Brain microvascular endothelial cell (primary cell): ENCODE measurements around the gene GOLGA6A.

Source experiments
- DNase-seq: peaks from one replicate; pipeline ENCODE4 v3.0.0-alpha.2; 2020
- H3K27ac ChIP-seq: fragments of 250-450 bp; sonication (Bioruptor Pico); 2 replicates; pipeline ENCODE4 v1.5.1; 2020; ENCODE audit warnings: mild to moderate bottlenecking, moderate library complexity
- H3K27me3 ChIP-seq: fragments of 250-450 bp; sonication (Bioruptor Pico); replicated peaks from 2 replicates; pipeline ENCODE4 v1.5.1; 2020; ENCODE audit warnings: mild to moderate bottlenecking
- H3K36me3 ChIP-seq: fragments of 250-450 bp; sonication (Bioruptor Pico); replicated peaks from 2 replicates; pipeline ENCODE4 v1.5.1; 2020; ENCODE audit warnings: mild to moderate bottlenecking
- H3K4me3 ChIP-seq: 2 replicates; pipeline ENCODE4 v1.5.1; 2011; ENCODE audit warnings: low read depth, mild to moderate bottlenecking, control low read depth, low read length, moderate library complexity
- in situ Hi-C: cut with HindIII; loops from 2 replicates; pipeline ENCODE4 v1.10.0; 2017; ENCODE audit warnings: low sequenced_read_pairs, low pct_ligation_motif_present
- TF ChIP-seq, protein P1 (sequence below): IDR thresholded peaks from 2 replicates; pipeline ENCODE4 v1.5.1; 2011; ENCODE audit warnings: low read depth, mild to moderate bottlenecking, moderate library complexity, low read length, control low read depth, inconsistent platforms; ENCODE audit errors: missing control alignments

Gene GOLGA6A

DNA sequence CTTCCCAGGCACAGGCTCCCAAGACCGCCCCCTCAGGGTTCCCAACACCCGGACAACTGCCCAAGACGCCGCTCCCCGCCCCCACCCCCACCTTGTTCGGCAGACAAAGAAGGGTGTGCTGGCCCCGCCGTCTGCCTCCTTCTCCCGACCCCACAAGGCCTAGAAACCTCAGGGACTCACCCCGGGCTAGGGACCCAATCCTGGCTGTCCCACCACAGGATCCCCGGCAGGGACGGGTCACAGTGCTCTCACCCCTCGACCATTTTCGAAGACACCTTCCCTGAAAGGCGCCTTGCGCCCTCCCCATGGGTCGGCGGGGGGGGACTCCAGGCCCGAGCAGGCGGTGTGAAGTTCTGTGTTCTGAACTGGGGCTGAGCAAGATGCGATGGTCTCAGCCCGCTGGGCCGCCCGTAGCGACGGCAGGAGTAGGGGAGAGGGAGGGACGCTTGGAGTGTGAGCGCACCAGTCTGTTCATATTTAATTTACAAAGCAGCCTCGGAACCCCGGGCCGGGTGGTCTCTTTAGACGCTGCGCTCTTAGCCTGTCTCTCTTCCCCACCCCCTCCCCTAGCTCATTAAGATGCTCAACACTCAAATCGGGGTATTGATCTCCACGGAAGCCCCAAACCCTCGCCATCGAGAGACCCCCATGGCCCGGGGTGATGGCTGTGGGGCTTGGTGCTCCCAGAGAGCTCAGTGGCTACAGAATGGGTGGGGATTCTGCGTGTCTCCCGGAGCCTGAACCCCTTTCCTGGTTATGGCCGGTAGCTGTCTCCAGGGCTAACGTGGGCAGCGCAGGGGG, 46.6 kb upstream of the GOLGA6A start:
- Histone ChIP-seq H3K27me3 (peaks cover 62% of the 10 kb centered on the region), H3K4me3 (no peak overlapping the region), H3K27ac (no peak overlapping the region), H3K36me3 (no peaks in the 10 kb centered on the region)
- DNase-seq = no peak
- TF ChIP-seq, protein P1, sequence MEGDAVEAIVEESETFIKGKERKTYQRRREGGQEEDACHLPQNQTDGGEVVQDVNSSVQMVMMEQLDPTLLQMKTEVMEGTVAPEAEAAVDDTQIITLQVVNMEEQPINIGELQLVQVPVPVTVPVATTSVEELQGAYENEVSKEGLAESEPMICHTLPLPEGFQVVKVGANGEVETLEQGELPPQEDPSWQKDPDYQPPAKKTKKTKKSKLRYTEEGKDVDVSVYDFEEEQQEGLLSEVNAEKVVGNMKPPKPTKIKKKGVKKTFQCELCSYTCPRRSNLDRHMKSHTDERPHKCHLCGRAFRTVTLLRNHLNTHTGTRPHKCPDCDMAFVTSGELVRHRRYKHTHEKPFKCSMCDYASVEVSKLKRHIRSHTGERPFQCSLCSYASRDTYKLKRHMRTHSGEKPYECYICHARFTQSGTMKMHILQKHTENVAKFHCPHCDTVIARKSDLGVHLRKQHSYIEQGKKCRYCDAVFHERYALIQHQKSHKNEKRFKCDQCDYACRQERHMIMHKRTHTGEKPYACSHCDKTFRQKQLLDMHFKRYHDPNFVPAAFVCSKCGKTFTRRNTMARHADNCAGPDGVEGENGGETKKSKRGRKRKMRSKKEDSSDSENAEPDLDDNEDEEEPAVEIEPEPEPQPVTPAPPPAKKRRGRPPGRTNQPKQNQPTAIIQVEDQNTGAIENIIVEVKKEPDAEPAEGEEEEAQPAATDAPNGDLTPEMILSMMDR = no peak
- in situ Hi-C loops = no loop called here

DNA sequence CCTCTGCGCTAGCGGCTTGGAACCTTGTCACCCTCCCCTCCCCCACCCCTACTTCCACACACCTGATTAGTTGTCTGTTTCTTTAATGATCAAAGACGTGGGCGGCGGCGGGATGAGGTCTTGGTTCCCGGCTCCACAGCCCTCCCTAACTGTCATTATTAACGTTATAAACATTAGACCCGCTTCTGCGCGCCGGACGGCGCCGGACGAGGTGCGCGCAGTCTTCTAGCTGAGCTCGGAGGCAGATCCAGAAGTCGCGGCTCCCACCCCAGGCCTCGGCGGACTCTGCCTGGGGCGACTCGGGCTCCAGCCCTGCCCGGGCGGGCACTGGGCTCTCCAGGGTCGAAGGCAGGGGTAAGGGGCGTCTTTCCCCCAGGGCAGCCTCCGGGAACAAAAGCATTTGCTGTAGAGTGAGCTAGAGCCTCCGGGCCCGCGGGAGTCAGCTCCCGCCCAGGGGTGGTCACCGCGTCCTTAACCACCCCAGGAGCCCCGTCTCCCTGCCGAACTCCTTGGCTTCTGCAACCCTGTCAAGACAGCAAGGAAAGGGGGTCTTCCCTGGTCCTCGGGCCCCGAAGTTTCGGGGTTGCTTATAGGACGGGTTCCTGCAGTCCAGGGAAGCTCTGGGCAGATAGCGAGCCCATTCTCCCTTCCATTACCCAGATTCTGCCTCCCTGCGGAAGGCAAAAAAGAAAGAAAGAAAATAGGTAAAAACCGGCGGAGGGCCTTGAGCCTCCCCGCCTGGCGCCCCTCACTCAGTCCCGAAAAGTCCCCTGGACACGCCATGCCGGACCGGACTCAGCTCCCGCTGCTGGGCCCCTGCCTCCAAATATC, 45.8 kb upstream of the GOLGA6A start:
- Histone ChIP-seq H3K27ac (no peak overlapping the region), H3K4me3 (peak overlapping the region; percentile 39), H3K27me3 (peaks cover 56% of the 10 kb centered on the region), H3K36me3 (no peaks in the 10 kb centered on the region)
- TF ChIP-seq, protein P1 = no peak
- in situ Hi-C loops = no loop called here
- DNase-seq = no peak

DNA sequence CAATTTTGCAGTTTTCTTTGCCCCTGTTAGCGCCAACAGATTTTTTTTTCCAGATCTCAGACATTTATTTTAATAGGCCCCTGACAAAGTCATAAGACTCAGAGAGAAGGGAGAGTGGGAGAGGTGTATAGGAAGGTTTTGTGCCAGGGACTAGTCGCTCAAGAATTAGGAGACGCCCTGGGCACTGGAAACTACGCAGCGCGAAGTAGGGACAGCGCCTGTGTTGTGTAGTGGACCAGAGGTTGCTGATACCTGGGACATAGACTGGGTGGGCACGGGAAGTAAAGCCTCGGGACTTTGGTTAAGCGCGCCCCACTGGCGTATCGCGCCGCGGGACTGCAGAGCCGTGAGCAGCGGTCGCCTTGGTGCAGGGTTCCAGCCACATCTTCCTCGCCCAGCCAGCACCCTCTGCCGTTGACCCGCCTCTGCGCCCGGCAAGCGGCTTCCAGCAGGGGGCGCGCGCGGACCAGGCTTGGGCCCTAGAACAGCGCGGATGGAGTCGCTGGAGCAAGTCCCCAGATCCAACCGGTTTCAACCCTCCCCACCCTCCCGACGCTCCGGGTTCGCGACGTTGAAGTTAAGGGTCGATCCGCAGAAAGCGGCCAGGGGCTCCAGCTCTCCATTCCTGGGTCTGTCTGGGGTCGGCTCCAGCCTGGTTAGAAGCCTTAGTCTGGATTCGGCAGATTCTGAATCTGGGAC, 45.1 kb upstream of the GOLGA6A start:
- in situ Hi-C loops = no loop called here
- peak overlapping the region; percentile 39 for H3K4me3 ChIP-seq
- no peak overlapping the region for H3K27ac ChIP-seq

DNA sequence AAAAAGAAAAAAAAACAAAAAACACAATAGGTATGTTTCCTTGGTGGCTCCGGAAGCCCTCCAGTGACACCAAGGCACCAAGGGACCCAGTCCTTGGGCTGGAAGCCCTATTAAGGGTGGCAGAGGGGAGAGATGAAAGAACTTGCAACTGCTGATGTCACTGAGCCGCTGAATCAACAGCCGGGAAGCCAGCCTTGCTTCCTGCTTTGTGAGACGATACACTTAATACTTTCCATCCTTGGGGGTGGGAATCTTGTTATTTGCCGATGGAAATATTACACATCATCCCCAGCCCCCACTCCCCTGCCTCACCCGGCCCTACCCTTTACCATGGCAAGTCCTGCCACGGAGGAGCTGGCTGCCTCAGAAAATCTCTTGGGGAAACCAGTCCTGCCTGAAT, 42.4 kb upstream of the GOLGA6A start:
- H3K27ac ChIP-seq = no peak overlapping the region
- H3K27me3 ChIP-seq = peaks cover 47% of the 10 kb centered on the region
- H3K4me3 ChIP-seq = no peak overlapping the region
- in situ Hi-C loops = loop anchor here (25.0 kb wide), 1 partner anchor 188 kb away; no protein-coding TSS in a partner anchor
- no peak for DNase-seq
- no peaks in the 10 kb centered on the region for H3K36me3 ChIP-seq
- TF ChIP-seq, protein P1 = no peak

More for the DNA sequence above, 45.1 kb upstream of the GOLGA6A start:
- TF ChIP-seq, protein P1 = peak; percentile 98
- no peaks in the 10 kb centered on the region for H3K36me3 ChIP-seq
- H3K27me3 ChIP-seq = peaks cover 56% of the 10 kb centered on the region
- DNase-seq = peak; percentile 75

DNA sequence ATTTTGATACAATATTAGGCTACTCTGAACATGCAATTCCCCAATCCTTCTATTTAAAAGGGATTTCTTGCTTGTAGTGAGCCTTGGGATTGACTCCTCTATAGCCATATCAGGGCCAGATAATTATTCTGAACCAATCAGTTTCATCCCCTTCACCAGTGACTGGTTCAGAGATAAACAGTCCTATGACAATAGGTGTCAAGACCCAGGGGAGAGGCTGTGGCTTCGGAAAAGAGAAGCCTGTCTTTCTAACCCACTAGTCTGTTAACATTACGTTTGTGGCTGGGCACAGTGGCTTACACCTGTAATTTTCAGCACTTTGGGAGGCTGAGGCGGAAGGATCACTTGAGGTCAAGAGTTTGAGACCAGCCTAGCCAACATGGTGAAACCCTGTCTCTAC, 41.8 kb upstream of the GOLGA6A start:
- TF ChIP-seq, protein P1 = no peak
- in situ Hi-C loops = loop anchor here (25.0 kb wide), 1 partner anchor 188 kb away; no protein-coding TSS in a partner anchor
- DNase-seq = no peak
- Histone ChIP-seq H3K27ac (no peak overlapping the region), H3K36me3 (no peaks in the 10 kb centered on the region), H3K27me3 (peaks cover 41% of the 10 kb centered on the region), H3K4me3 (no peak overlapping the region)
